ENCODE measurements around the gene TFR2. TPM values are rescaled to one million over a fixed set of nuclear protein-coding genes. Genes with fewer than 3 reads are reported as not detected.

Gene TFR2
- total RNA-seq, 1 donor from 2014 or later = 1.7 TPM

DNA sequence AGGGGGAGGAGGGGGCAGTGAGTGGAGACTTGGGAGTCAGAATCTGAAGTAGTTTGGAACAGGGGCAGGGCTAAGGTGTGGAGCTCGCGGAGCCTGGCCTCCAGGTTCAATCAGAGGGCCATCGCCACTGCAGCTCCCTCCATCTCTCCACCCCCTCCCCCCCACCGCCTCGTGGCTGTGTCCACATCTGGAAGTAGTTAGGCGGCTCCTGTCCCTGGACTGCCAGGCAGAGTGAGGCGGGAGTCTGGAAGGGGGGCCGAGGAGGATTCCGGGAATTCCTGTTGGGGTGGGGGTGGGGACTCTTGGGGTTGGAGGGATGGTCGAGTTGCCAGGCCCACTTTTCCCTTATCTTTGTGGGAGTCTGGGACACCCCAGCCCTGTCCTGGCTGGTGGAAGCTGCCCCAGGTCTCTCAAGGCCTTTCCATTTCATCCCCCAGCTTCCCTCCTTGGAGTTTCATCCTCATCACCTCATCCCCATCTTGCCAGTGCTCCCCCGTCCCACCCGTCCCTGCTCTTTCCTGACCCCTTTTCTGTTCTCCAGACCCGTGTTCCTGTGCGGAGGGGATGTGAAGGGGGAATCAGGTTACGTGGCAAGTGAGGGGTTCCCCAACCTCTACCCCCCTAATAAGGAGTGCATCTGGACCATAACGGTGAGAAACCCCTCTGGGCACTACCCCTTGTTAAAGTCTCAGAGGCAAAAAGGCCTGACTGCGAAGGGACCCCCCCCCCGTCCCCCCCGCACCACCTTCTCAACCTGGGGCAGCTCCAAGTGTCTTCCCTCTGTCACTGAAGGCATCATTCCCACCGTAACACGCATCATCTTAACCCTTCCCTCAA lies 38.2 kb downstream of the TFR2 start:
- DNase-seq (ENCODE audit: low read depth, low spot score) = peak; percentile 35
- TF ChIP-seq, protein P1, sequence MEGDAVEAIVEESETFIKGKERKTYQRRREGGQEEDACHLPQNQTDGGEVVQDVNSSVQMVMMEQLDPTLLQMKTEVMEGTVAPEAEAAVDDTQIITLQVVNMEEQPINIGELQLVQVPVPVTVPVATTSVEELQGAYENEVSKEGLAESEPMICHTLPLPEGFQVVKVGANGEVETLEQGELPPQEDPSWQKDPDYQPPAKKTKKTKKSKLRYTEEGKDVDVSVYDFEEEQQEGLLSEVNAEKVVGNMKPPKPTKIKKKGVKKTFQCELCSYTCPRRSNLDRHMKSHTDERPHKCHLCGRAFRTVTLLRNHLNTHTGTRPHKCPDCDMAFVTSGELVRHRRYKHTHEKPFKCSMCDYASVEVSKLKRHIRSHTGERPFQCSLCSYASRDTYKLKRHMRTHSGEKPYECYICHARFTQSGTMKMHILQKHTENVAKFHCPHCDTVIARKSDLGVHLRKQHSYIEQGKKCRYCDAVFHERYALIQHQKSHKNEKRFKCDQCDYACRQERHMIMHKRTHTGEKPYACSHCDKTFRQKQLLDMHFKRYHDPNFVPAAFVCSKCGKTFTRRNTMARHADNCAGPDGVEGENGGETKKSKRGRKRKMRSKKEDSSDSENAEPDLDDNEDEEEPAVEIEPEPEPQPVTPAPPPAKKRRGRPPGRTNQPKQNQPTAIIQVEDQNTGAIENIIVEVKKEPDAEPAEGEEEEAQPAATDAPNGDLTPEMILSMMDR (conservative IDR thresholded peaks at IDR 0.05) = no peak
- Mint-ChIP-seq H3K27ac (ENCODE audit: unreplicated experiment) (no peak overlapping the region), H3K36me3 (ENCODE audit: low read depth) (no peaks in the 10 kb centered on the region), H3K4me1 (peaks cover 22% of the 10 kb centered on the region), H3K9me3 (no peaks in the 10 kb centered on the region), H3K27me3 (ENCODE audit: low read depth) (peaks cover 50% of the 10 kb centered on the region), H3K4me3 (peak overlapping the region; percentile 73)

DNA sequence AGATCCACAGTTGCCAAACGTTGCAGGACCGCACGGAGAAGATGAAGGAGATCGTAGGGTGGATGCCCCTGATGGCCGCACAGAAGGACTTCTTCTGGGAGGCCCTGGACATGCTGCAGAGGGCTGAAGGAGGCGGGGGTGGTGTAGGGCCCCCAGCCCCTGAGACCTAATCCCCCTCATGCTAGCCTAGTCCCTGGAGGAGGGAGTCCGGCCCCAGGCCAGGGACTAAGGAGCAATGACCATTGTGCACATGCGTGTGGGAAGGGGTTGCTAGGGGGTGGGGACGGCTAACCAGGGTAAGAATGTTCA lies 40.7 kb downstream of the TFR2 start:
- Mint-ChIP-seq H3K36me3 (ENCODE audit: low read depth) (no peaks in the 10 kb centered on the region), H3K4me1 (peaks cover 22% of the 10 kb centered on the region), H3K27ac (ENCODE audit: unreplicated experiment) (no peak overlapping the region), H3K9me3 (no peaks in the 10 kb centered on the region), H3K4me3 (no peak overlapping the region), H3K27me3 (ENCODE audit: low read depth) (peaks cover 26% of the 10 kb centered on the region)
- no peak for DNase-seq (ENCODE audit: low read depth, low spot score)
- TF ChIP-seq, protein P1 (conservative IDR thresholded peaks at IDR 0.05) = no peak

DNA sequence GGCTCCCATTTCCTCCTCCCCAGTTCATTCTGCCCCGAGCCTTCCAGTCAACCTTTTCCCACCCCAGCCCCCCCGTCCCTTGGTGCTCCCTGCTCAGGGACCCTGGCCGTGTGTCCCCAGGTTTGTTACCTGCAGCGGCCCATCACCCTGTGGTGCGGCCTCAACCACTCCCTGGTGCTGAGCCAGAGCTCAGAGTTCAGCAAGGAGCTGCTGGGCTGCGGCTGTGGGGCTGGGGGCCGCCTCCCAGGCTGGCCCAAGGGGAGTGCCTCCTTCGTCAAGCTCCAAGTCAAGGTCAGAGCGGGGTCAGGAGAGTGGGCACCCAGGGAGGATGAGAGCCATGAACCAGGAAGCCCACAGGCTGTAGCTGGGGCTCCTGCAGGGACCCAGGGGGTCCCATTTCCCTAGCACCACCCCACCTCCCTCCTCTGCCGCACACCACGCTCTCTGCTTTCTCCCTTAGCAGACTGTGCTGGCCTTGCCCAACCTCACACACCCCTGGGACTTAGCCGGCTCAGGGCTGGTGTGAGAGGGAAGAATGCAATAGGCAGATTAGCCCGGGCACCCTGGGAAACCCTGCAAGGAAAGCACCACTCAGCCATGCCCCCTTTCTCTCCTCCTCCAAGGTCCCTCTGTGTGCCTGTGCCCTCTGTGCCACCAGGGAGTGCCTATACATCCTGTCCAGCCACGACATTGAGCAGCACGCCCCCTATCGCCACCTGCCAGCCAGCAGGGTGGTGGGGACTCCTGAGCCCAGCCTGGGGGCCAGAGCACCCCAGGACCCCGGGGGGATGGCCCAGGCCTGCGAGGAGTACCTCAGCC lies 41.2 kb downstream of the TFR2 start:
- Mint-ChIP-seq H3K36me3 (ENCODE audit: low read depth) (no peaks in the 10 kb centered on the region), H3K4me1 (peaks cover 18% of the 10 kb centered on the region), H3K27ac (ENCODE audit: unreplicated experiment) (no peak overlapping the region), H3K9me3 (no peaks in the 10 kb centered on the region), H3K27me3 (ENCODE audit: low read depth) (peaks cover 20% of the 10 kb centered on the region), H3K4me3 (no peak overlapping the region)
- TF ChIP-seq, protein P1 (conservative IDR thresholded peaks at IDR 0.05) = no peak
- no peak for DNase-seq (ENCODE audit: low read depth, low spot score)

DNA sequence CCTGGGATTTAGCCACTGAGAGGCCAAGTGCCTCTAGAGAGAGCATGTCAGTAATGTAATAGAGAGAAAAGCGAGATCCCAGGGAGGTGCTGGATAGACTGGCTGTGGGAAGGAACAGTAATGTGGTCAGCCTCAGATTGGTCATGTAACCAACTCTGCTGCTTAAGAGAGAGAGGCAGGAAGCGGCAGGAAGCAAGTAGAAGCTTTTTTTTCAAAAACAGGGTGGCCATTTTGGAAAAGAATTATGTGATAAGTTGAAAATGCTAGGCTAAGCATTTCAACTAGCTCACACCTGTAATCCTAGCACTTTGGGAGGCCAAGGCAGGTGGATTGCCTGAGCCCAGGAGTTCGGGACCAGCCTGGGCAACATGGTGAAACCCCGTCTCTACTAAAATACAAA lies 42.9 kb downstream of the TFR2 start:
- peaks cover 8% of the 10 kb centered on the region for H3K27me3 Mint-ChIP-seq (ENCODE audit: low read depth)
- no peak overlapping the region for H3K27ac Mint-ChIP-seq (ENCODE audit: unreplicated experiment)
- H3K4me1 Mint-ChIP-seq = peaks cover 10% of the 10 kb centered on the region
- TF ChIP-seq, protein P1 (conservative IDR thresholded peaks at IDR 0.05) = no peak
- no peaks in the 10 kb centered on the region for H3K9me3 Mint-ChIP-seq
- peak overlapping the region; percentile 44 for H3K4me3 Mint-ChIP-seq
- no peaks in the 10 kb centered on the region for H3K36me3 Mint-ChIP-seq (ENCODE audit: low read depth)
- DNase-seq (ENCODE audit: low read depth, low spot score) = no peak

DNA sequence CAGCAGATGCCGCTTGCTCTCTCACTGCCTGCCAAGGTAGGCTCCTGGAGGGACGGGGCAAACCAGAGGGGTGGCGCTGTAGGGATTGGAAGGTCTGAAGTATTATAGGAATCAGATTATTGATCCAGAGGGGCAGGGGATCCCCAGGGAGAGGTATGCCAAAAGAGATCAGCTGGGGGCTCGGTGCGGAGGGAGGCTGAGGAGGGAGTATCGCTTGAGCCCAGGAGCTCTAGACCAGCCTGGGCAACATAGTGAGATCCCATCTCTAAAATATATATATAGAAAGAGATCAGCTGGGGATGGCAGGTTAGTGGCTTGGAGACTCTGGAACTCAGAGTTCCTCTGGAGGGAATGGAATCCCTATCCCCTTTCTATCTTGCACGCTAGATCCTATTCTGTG lies 46.2 kb downstream of the TFR2 start:
- Mint-ChIP-seq H3K36me3 (ENCODE audit: low read depth) (no peaks in the 10 kb centered on the region), H3K9me3 (no peaks in the 10 kb centered on the region), H3K27me3 (ENCODE audit: low read depth) (no peaks in the 10 kb centered on the region), H3K4me3 (no peak overlapping the region), H3K27ac (ENCODE audit: unreplicated experiment) (peak overlapping the region; percentile 19), H3K4me1 (peaks cover 5% of the 10 kb centered on the region)
- no peak for DNase-seq (ENCODE audit: low read depth, low spot score)
- TF ChIP-seq, protein P1 (conservative IDR thresholded peaks at IDR 0.05) = no peak
